Measurements from ENCODE around the gene DEDD2. TPM values are rescaled to one million over a fixed set of nuclear protein-coding genes. Genes with fewer than 3 reads are reported as not detected.

Gene DEDD2
- total and polyA plus RNA-seq, 5 experiments from 2014 or later: 56.5 to 149 (median 117) TPM

DNA sequence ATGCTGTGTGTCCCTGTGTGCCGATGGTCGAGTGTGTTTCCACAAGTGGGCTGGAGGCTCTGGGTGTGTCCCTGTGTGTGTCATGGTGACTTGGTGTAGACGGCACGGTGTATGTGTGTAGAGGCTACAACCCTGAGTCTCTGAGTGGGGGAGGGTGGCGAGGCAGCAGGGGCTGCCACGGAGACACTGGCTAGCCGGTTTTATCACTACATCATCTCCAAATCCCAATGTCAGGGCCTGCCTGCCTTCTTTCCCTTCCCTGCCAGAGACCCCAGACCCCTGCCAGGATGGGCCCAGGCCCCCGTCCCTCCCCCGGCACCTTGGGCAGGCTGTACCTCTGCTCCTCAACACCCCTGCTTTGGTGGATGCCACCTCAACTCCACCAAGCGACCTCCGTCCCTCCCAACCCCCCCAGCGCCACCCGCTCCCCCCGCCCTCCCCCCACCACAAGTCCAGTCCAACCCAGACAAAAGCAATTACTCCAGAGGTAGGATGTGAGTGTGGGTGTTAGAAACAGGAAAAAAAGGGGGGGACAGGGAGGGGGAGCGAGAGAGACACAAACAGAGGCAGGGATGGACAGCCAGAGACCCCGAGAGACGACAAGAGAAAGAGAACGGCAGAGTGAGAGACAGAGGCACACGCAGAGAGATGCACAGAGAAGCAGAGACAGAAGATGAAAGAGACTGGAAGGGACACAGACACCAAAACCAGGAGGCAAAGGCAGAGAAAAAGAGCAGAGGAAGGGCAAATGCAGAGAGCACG lies 63.6 kb downstream of the DEDD2 start:
- POLR2A ChIA-PET: no interaction called here
- Mint-ChIP-seq H3K27me3 (peaks cover 0 to 11% (median 2%) of the 10 kb centered on the region in 5 donors), H3K27ac (peak overlapping the region in 4 of 10 donors; percentile 9 to 73 (median 43)), H3K36me3 (peaks cover 0 to 8% (median 0%) of the 10 kb centered on the region in 3 donors), H3K9me3 (peaks cover 0 to 2% (median 0%) of the 10 kb centered on the region in 9 donors), H3K4me3 (peak overlapping the region in 2 of 10 donors; percentile 23 to 59), H3K4me1 (peaks cover 21 to 30% (median 29%) of the 10 kb centered on the region in 4 donors)
- DNase-seq (peak in 1 of 10 donors; percentile 2), ATAC-seq (no peak)

- H3K36me3 Mint-ChIP-seq: peaks cover 0 to 8% (median 0%) of the 10 kb centered on the region in 3 donors
Observed at GRCh38 chr19:42152910-42153671, 64.4 kb downstream of the DEDD2 start.

DNA sequence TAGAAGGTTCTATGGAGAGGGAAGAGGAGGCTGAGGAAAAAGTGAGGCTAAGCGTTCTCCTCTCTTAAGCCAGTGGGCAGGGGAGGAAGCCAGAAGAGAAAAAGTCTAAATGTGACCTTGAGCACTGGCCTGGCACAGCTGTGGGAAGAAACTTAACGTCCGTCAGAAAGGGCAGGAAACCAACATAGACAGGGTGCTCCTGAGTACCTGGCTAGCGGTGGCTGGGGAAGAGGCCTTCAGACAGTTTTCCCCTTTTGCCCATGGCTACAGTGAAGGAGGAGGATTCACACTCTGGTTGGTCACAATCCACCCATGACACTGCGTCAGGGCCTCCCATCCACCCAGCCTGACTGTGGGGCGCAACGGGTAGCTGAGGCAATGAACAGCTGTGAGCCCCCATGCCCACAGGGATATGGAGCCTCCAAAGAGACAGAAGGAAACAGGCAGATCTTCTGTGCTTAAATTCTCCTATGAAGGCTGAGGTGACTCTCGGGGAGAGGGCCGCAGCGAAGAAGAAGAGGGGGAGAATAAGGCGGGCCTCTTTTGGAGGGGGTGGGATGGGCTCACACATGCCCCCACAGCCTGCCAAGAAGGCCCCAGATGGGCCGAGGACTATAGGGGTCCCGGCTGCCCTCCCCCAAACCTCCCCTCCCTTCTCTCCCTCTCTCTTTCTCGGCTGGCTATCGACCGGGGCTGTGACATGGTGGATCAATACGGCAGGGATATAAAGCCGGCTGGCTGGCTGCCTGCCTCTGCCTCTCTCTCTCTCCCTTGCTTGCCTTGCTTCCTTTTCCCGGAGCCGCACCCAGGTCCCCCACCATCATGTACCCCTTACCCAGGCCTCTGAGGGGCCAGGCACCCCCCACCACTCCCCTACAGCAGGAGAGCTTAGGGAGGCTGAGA lies 65.4 kb downstream of the DEDD2 start:
- ATAC-seq (no peak), DNase-seq (no peak)
- no peak overlapping the region for H3K4me3 Mint-ChIP-seq
- H3K36me3 Mint-ChIP-seq: peaks cover 0 to 5% (median 0%) of the 10 kb centered on the region in 3 donors
- peaks cover 0 to 2% (median 0%) of the 10 kb centered on the region in 9 donors for H3K9me3 Mint-ChIP-seq
- peaks cover 30 to 46% (median 44%) of the 10 kb centered on the region in 4 donors for H3K4me1 Mint-ChIP-seq
- POLR2A ChIA-PET: interaction anchor here (0.6 kb wide), 1 partner anchor 361 kb away, joined by 4 read pairs; no protein-coding TSS in a partner anchor
- peak overlapping the region in 1 of 10 donors; percentile 63 for H3K27ac Mint-ChIP-seq
- peaks cover 0 to 13% (median 2%) of the 10 kb centered on the region in 5 donors for H3K27me3 Mint-ChIP-seq

More at GRCh38 chr19:42152910-42153671, 64.4 kb downstream of the DEDD2 start:
- ATAC-seq (no peak), DNase-seq (peak in 1 of 10 donors; percentile 44)
- Mint-ChIP-seq H3K27me3 (peaks cover 0 to 13% (median 2%) of the 10 kb centered on the region in 5 donors), H3K4me3 (peak overlapping the region in 1 of 10 donors; percentile 7), H3K9me3 (peaks cover 0 to 2% (median 0%) of the 10 kb centered on the region in 9 donors), H3K4me1 (peaks cover 26 to 38% (median 37%) of the 10 kb centered on the region in 4 donors), H3K27ac (peak overlapping the region in 4 of 10 donors; percentile 9 to 63 (median 43))
- POLR2A ChIA-PET: interaction anchor here (0.6 kb wide), 2 partner anchors 265 to 362 kb away, joined by 3 to 4 read pairs; no protein-coding TSS in a partner anchor

DNA sequence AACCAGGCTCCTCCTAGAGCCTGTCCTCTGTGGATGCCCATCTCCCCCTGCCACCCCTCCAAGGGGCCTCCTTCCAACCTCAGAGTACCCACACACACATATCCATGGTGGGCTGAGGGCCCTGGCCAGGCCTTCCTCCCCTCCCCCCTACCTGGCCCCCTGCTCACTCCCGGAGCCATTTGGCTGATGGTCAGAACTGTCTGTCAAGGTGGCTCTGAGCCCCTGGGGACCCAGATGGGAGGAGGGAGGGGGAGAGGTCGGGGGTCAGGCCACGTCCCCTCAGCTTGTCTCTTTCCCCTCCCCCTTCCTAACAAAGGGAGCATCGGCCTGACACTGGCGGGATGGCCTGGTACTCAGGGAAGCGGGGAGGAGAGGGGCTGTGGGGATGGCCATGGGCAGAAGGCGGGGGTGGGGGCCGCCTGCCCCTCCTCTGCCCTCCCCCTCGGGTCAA lies 66.5 kb downstream of the DEDD2 start:
- Mint-ChIP-seq H3K36me3 (peaks cover 0 to 8% (median 0%) of the 10 kb centered on the region in 3 donors), H3K9me3 (peaks cover 0 to 2% (median 0%) of the 10 kb centered on the region in 9 donors), H3K4me1 (peaks cover 37 to 50% (median 45%) of the 10 kb centered on the region in 4 donors), H3K4me3 (no peak overlapping the region), H3K27me3 (peaks cover 0 to 13% (median 2%) of the 10 kb centered on the region in 5 donors), H3K27ac (no peak overlapping the region)
- peak in 1 of 10 donors; percentile 9 for DNase-seq
- POLR2A ChIA-PET: interaction anchor here (0.6 kb wide), 1 partner anchor 365 kb away, joined by 4 read pairs; no protein-coding TSS in a partner anchor
- no peak for ATAC-seq

DNA sequence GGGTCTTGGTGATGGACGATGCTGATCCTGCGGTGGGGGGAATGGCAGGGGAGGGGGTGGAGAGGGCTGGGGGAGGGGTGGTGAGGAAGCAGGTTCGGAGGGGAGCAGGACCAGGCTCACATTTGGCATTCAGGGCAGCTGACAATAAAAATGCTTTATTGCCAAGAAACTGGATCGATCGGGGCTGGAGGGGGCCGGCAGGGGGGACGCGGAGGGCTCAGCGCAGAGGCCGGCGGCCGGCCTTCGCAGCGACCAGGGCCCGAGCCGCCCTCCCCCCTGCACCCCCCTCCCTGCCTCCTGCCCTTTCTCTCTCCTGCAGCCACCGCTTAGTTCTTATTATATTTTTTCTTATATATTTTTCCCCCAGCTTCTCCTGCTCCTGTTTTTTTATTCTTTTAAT lies 67.1 kb downstream of the DEDD2 start:
- POLR2A ChIA-PET: no interaction called here
- ATAC-seq: no peak
- peaks cover 0 to 2% (median 0%) of the 10 kb centered on the region in 9 donors for H3K9me3 Mint-ChIP-seq
- peaks cover 0 to 13% (median 2%) of the 10 kb centered on the region in 5 donors for H3K27me3 Mint-ChIP-seq
- H3K4me1 Mint-ChIP-seq: peaks cover 37 to 45% (median 41%) of the 10 kb centered on the region in 4 donors
- H3K27ac Mint-ChIP-seq: no peak overlapping the region
- no peak overlapping the region for H3K4me3 Mint-ChIP-seq
- no peak for DNase-seq
- peaks cover 0 to 5% (median 0%) of the 10 kb centered on the region in 3 donors for H3K36me3 Mint-ChIP-seq

DNA sequence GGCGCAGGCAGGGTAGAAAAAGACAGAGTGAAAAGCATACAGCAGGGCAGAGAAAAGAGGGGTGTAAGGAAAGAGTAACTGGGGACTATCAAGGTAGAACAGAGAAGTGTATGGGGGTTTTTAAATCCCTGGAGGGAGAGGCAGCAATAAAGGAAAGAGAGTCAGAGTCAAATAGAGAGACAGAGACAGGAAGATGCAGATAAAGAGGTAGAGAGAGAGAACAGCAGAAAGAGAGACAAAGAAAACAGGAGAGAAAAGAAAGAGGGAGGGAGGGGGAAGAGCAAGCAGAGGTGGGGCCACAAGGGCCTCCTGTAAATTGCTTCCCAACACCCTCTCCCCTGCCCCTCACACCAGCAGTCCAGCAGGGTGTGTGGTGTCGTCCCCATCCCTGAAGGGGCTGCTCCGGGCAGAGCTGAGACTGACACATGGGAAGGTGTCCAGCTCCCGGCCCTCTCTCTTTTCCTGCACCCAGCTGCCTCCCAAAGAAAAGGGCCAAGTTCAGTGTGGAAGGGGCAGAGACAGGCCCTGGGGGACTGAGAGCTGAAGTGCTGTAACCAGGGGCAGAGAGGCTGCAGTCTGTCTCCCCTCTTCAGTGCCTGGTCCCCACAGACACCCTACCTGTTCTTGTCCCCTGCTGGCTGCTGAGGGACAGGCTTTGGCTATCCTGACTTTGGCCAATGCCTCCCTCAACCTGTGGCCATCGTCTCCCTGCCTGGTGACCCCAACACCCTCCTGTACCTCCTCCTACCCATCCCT lies 67.9 kb downstream of the DEDD2 start:
- POLR2A ChIA-PET: no interaction called here
- Mint-ChIP-seq H3K4me1 (peaks cover 34 to 38% (median 36%) of the 10 kb centered on the region in 4 donors), H3K36me3 (peaks cover 0 to 7% (median 0%) of the 10 kb centered on the region in 3 donors), H3K27me3 (peaks cover 0 to 13% (median 2%) of the 10 kb centered on the region in 5 donors), H3K9me3 (peaks cover 0 to 2% (median 0%) of the 10 kb centered on the region in 9 donors), H3K4me3 (peak overlapping the region in 4 of 10 donors; percentile 13 to 33 (median 20)), H3K27ac (peak overlapping the region in 4 of 10 donors; percentile 14 to 58 (median 31))
- peak in 1 of 10 donors; percentile 41 for DNase-seq
- no peak for ATAC-seq

Other genes starting within 250 kb of the DEDD2 start
- gene ATP1A3, start 223.4 kb downstream of the DEDD2 start, total RNA-seq: 1 to 10 TPM; 3.4 to 6.2 TPM
- gene ATP1A3, start 223.4 kb downstream of the DEDD2 start, polyA plus RNA-seq: 1 to 10 TPM; 2.8 to 4.9 (median 2.8) TPM
- gene GRIK5, start 147.5 kb downstream of the DEDD2 start, total RNA-seq: under 1 TPM; 0.25 to 0.34 TPM
- gene GRIK5, start 147.5 kb downstream of the DEDD2 start, polyA plus RNA-seq: not detected
- 10 to 100 TPM; 18.3 to 20.8 TPM for gene ZNF574, start 141.5 kb downstream of the DEDD2 start, total RNA-seq
- 10 to 100 TPM in 1 of 3 donors, 1 to 10 TPM in 2; 7.8 to 21.5 (median 8.0) TPM for gene ZNF574, start 141.5 kb downstream of the DEDD2 start, polyA plus RNA-seq
- gene POU2F2, start 85.2 kb downstream of the DEDD2 start, total RNA-seq: 10 to 100 TPM; 85.0 to 88.5 TPM
- gene POU2F2, start 85.2 kb downstream of the DEDD2 start, polyA plus RNA-seq: 1 to 10 TPM; 2.4 to 6.6 (median 4.7) TPM
- 10 to 100 TPM; 16.6 to 20.1 TPM for gene ZNF526, start 2.6 kb upstream of the DEDD2 start, total RNA-seq
- gene ZNF526, start 2.6 kb upstream of the DEDD2 start, polyA plus RNA-seq: 1 to 10 TPM; 3.9 to 8.1 (median 4.5) TPM
- gene GSK3A, start 24.9 kb upstream of the DEDD2 start, total RNA-seq: 10 to 100 TPM; 27.1 to 28.1 TPM
- gene GSK3A, start 24.9 kb upstream of the DEDD2 start, polyA plus RNA-seq: 10 to 100 TPM in 2 of 3 donors, 1 to 10 TPM in 1; 9.9 to 19.3 (median 12.8) TPM
- 10 to 100 TPM; 41.0 to 47.3 TPM for gene ERF, start 37.5 kb upstream of the DEDD2 start, total RNA-seq
- 1 to 10 TPM; 2.8 to 6.2 (median 4.6) TPM for gene ERF, start 37.5 kb upstream of the DEDD2 start, polyA plus RNA-seq
- gene CIC, start 51.6 kb upstream of the DEDD2 start, total RNA-seq: 10 to 100 TPM; 84.7 to 87.4 TPM
- 1 to 10 TPM in 2 of 3 donors, under 1 TPM in 1; 0.43 to 1.8 (median 1.3) TPM for gene CIC, start 51.6 kb upstream of the DEDD2 start, polyA plus RNA-seq
- under 1 TPM in 1 of 2 experiments, not detected in 1; 0.25 TPM for gene PRR19, start 84.5 kb upstream of the DEDD2 start, total RNA-seq
- gene PRR19, start 84.5 kb upstream of the DEDD2 start, polyA plus RNA-seq: under 1 TPM in 2 of 3 donors, not detected in 1; 0.32 to 0.49 TPM
- 10 to 100 TPM; 15.4 to 17.7 TPM for gene PAFAH1B3, start 84.9 kb upstream of the DEDD2 start, total RNA-seq
- gene PAFAH1B3, start 84.9 kb upstream of the DEDD2 start, polyA plus RNA-seq: 10 to 100 TPM; 38.4 to 48.1 (median 43.6) TPM
- not detected for gene TMEM145, start 95.6 kb upstream of the DEDD2 start, total RNA-seq
- gene TMEM145, start 95.6 kb upstream of the DEDD2 start, polyA plus RNA-seq: not detected
- 10 to 100 TPM in 1 of 2 experiments, 1 to 10 TPM in 1; 9.2 to 10.2 TPM for gene MEGF8, start 108.0 kb upstream of the DEDD2 start, total RNA-seq
- gene MEGF8, start 108.0 kb upstream of the DEDD2 start, polyA plus RNA-seq: under 1 TPM; 0.23 to 0.57 (median 0.34) TPM
- not detected for gene CNFN, start 172.6 kb upstream of the DEDD2 start, total RNA-seq
- under 1 TPM; 0.44 to 0.88 (median 0.68) TPM for gene CNFN, start 172.6 kb upstream of the DEDD2 start, polyA plus RNA-seq
- 10 to 100 TPM; 29.5 TPM for gene LIPE, start 209.7 kb upstream of the DEDD2 start, total RNA-seq
- gene LIPE, start 209.7 kb upstream of the DEDD2 start, polyA plus RNA-seq: 1 to 10 TPM; 4.2 to 9.6 (median 8.0) TPM
- gene CXCL17, start 225.3 kb upstream of the DEDD2 start, total RNA-seq: not detected
- gene CXCL17, start 225.3 kb upstream of the DEDD2 start, polyA plus RNA-seq: not detected